ENCODE data around the gene IL18R1.

Gene IL18R1

DNA sequence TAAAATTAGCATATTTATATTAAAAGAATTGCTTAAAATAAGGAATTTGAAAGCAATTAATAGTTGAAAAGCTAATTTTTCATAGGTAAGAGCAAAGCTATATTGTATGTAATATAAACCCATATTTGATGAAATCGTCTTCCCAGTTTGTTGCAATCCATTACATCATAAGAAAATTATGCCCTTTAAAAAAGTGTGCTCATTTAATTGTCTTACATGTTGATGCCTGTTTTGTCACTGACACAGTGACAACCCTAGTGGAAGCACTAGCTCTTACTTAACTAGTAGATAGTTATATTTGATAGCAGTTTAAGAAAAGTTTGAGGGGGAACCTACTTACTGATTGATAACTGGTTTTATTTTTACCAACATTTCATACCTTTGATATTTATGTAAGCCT is 37.3 kb downstream of the IL18R1 start:
- no peak for FAIRE-seq

DNA sequence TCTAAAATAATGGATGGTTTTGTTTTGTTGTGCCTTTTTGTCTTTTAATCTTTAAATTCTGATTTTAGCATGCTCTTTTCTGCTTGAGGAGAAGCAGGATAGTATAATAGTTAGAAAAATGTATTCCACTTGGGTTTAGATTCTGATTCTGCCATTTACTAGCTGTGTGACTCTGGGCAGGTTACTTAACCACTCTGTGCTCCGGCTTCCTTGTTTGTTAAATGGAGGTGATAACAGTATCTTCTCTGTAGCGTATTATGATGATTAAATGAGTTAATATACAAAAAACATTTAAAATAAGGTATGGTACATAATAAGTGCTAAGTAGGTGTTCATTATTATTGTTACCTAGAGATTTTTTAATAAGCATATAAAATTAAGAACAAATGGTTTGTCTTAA is 40.4 kb downstream of the IL18R1 start:
- peak; percentile 15 for FAIRE-seq

DNA sequence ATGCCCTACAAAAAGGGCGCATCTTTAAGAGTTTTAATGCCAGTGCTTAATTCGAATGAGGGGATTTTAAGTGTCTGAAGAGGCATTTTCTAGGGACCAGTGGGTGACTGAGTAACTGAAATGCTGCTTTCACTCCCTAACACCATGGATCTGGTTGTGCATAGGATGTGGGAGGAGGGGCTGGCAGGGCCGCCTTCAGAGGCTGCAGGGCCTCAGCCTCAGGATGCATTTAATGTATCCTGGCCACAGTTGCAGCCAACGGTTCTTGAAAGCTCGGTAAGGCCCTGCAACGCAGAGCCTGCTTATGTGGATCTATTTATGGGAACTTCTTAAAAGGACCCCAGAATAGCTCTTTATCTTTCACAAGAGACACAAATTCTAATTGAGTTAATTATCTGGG is 41.6 kb downstream of the IL18R1 start:
- FAIRE-seq: no peak

DNA sequence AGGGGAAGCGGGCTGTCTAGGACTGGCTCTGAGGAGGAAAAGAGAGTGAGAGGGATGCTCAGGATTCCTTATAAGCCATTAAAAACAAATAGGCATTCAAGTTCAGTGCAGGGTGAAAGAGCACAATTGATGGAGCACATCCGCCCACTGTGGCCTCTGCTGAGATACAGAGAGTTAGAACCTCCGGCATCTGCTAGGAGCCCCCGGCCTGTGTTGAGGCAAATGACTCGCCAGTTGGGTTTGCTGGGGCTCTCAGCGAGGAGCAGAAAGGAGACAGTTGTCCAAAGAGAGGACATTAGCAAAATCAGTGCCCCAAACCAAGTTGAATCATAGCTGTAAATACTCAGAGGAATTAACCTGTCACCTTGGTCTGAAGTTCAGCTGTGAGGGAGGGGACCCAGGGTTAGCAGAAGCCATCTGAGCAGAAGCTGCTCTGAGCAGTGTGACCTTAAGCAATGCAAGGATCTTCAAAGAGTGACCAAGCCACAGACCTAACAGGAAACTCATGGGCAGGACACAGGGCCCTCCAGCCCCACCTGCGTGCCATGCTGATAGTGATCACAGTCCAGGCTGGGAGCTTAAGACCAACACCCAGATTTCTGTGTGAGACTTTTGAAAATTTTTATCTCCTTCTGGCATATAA is 44.0 kb downstream of the IL18R1 start:
- no peak for FAIRE-seq

DNA sequence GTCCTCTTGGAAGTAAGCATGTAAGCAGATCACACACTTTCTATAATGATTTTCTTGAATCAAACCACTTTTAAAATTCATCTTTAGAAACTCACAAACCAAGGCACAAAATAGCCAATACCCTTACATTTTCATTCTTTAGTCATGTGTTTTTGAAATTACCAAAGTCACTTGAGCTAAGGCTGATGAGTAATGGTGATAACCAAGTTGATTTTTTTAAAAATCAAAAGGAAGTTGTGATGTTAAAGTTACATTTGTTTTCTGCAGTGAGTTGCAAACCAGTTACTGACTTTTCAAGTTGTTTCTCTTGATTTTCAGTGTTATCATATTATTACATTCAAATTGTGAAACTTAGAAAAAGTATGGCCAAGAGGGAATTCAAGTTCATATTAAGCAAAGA is 45.9 kb downstream of the IL18R1 start:
- no peak for FAIRE-seq

DNA sequence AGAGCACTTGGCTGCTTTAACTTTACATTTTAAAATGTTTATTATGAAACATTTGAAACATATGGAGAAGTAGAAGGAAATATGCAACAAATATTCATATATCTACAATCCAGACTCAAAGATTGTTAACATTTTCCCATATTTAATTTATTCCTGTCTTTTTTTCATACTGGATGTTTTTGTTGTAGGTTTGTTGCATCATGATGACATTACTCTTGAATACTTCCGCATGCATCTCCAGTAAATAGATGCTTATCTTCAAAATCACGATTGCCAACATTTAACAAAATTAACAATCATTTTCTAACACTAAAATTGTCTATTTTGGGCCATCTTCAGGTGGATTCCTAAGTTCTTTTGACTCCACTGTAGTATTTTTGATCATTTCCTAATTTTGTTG is 46.3 kb downstream of the IL18R1 start:
- FAIRE-seq: no peak

DNA sequence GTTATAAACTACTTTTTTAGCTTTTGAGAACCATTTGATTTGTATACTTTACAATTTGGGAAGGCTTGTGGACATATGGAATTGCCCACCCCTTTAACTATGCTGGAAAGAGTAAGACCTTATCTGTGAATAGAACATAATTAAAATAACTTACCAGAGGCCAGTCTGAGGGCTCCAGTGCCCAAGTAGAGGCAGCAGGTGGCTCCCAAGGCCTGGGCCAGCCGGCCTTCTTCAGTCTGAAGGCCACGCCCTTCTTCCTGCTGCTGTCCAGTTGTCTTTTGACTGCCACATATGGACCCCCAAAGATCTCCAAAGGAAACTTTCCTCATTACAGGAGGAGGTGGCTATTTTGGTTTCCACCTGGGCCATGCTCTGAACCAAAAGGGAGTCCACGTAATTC is 55.4 kb downstream of the IL18R1 start:
- FAIRE-seq: no peak

DNA sequence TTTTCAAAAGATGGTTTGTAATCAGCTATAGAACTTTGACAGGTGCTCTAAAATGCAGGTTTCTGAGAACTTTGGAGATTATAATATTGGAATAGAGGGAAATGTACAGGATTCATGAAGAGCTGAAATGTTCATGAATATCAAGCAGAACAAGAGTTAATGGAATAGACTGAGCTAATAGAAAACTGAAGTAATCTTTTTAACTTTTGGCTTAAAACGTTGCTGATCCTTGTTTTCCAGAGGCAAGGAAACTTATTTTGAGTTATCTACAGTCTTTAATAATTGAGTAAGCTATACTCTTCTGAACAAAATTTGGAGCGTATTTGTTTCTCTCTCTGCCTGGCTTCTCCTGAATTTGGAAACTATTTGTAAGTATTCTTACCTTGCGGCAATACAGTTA is 56.6 kb downstream of the IL18R1 start:
- no peak for FAIRE-seq

DNA sequence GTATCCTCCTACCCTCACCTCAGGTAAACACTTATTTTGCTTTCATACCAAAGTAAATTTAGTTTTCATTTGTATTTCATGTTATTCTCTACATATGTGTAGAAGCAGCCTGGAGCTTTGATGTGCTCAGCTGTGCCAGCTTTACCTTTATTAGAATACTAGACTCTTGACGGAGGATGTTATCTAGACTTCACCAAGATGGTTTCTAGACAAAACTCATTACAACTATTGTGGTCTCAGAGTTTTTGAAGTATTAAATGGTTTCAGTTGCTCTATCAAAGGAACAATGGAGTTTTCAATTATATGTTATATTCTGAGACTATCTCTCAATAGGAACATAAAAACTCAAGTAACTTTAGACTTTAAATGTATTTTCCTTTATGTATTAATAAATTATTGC is 62.4 kb downstream of the IL18R1 start:
- no peak for FAIRE-seq

DNA sequence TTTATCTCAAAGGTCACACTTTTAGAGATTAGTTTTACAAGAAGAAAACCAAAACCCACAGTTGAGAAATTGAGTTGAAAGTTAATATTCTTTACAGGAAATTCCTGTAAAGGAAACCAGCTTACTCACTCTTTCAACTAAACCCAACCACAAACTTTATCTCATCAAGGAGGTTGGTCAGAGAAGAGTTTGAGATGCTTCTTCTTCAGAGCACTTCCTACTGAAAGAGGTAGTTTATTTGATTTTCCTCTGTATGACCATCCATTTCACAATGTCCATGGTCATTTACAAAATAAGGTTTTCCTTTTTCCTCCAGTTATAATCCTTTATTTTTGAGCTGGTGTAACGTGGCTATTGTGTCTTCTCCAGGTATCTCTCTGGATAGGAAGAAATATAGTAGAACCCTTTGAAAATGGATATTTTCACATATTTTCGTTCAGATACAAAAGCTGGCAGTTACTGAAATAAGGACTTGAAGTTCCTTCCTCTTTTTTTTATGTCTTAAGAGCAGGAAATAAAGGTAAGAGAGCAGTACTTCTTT is 62.9 kb downstream of the IL18R1 start:
- FAIRE-seq: no peak

DNA sequence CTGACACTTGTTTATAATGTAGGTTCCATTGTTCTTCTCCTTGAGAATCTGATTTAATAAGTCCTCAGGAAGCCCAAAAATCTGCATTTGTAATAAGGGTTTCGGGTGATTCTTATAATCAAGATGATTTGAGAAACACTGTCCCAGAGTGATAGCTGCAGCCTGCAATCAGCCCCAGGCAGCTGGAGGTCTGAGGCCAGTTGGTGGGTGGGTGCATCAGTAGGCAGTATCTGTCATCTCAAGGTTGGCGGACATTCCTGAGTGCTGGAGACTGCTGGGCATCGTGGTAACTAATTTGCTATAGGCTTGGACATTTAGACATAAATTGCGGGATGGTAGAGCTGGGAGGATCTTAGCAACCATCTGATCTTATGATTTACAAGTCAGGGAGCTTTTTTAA is 64.7 kb downstream of the IL18R1 start:
- no peak for FAIRE-seq

DNA sequence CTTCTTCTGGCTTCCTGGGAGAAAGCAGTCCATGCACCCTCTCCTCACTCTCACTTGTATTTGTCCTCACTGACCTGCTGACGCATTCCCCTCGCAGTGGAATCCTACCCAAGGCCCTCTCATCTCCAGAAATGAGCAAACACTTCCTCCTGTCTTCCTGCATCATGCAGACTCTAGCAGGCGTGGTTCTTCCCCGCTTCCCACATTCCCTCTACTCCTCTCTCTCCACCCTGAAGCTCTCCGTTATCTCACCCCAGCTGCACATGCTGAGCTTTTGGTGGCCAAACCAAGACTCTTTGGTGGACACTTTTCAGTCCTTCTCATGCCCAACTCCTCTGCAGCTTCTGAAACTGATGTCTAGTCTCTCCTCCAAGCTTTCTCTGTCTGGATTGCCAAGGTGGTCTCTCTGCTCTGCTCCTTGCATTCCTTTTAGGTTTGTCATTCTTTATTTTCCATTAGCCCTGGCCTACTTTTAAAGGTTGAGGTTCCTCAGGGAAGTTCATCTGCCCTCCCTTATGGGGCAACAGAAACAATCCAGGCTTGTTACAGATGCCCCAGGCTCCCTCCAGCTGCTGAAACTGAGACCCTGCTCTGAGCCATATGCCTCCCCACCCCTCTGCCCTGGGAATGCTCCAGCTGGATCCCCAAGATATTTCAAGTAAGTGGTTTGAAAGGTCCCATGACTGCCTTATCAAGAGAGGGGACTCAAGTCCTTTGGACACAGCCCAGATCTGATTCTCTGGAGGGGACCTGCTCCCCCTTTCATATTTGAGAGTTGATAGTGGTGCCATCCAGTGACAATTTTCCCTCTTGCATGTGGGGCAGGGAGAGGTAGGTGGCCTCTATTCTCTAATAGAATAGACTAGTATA is 66.5 kb downstream of the IL18R1 start:
- FAIRE-seq: no peak

DNA sequence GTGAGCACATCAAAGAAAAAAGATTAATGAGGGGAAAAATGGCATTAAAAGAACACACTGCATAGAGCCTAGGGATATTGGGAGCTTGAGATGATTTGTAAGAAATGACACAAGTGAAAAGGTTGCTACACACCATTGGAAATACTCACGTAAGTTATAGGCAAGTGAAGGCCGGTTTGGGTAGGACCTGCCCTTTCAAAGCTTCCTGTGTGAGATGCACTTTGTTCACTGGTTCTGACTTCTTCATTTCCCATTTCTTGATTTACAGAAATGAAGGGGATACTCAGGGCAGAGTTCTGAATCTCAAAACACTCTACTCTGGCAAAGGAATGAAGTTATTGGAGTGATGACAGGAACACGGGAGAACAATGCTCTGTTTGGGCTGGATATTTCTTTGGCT is 67.3 kb downstream of the IL18R1 start, which contains the start of gene IL18RAP:
Gene IL18RAP (plus strand): TSS at position 251 of the 400 bp plus-strand sequence. CDS start 118 bp downstream, at position 369.
- no peak for FAIRE-seq

DNA sequence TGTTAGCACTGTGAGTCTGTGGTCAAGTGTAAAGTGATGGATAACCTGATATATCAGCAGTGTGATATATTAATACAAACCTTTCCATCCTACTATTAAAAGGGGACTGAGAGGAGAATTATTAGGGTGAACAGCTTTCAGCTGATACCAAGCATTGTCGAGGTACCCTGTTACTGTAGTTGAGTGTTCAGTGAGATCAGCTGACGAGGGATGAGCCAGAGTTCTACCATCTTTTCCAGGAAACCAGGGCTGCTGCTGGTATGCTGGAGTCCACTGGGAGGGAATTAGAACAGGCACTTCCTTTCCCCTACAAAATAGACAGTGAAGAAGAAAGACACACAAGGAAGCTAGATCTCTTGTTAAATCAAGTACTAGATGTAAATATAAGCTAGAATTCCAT is 67.8 kb downstream of the IL18R1 start:
- no peak for FAIRE-seq

DNA sequence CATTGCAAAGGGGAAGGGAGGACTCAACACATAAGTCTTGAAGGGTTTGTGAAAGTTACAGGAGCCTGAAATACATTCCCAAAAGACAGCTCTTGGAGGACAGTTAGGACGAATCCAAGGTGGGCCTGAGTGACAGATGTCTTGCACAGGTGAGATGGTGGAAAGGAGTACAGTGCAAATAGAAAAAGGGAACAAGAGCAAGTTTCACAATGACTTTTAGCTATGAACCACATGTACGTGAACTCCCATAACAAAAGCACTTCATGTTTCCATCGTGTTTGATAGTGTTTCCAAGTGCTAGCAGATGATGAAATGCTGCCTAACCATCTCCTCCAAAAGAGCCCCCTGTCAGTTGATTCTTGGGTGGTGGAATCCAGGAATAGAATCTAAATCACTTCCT is 69.2 kb downstream of the IL18R1 start:
- no peak for FAIRE-seq

DNA sequence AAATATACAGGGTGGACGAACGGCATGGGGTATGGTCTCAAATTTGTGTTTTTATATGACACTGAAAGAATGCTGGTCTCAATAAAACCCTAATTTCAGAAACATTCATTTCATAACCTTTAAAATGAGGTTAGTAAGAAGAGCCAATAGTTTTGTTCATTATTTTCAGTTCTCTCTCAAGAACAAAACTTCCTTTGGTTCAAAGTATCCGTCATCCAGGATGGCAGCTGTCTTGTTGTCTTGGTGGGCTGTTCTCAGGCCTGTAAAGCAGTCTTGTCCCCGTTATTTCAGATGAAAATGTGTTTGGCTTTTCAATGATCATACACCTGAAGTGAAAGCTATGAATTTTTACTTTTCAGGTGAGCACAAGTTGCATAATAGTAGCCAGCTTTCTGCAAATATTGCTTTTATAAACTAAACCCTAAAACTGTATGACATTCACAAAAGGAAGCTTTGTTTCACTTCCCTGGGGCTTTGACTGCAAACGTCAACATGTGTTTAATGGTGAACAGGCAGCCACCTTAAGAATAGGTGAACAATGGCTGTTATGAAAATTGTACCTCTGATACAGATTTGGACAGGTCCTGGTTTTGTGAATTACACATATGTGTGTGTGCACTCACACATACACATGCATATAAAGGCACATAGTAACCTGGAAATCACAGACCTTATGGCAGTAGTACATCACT is 70.0 kb downstream of the IL18R1 start:
- FAIRE-seq: no peak

DNA sequence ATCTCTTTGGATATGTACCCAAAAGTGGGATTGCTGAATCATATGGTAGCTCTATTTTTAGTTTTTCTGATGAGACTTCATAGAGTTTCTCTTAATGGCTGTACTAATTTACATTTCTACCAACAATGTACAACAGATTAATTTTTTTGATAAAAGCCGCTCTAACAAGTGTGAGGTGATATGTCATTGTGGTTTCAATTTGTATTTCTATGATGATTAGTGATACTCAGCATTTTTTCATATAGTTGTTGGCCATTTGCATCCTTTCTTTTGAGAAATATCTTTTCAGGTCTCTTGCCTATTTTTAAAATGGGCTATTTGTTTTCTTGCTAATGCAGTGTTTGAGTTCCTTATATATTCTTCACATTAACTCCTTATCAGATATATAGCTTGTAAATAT is 71.7 kb downstream of the IL18R1 start:
- FAIRE-seq: no peak

DNA sequence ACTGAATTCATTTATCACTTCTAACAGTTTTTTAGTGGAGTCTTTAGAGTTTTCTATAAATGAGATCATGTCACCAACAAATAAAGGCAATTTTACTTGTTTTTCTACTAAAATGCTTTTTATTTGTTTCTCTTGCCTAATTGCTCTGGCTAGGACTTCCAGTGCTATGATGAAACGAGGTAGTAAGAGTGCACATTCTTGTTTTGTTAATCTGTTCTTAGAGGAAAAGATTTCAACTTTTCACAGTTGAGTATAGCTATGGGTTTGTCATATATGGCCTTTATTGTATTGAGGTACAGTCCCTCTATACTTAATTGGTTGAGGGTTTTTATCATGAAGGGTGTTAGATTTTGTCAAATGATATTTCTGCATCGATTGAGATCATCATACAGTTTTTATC is 73.0 kb downstream of the IL18R1 start:
- FAIRE-seq: no peak

DNA sequence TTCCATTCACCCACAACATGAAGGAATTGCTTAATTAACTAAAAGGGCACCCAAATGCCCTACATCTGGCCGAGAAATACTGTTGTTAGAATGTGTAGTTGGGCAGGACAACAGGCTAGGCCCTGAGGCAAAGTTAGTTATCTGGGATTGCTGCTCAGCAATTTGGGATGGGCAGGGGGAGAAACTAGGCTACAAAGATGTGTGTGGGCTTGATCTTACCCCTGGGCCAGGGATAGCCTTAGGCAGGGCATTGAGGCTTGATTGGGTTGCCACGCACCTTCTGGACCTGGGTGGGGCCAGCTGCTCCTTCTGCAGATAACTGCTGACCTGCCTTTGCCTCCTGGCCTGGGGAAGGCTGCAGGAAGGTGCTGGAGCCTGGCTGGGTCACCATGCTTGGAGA is 76.8 kb downstream of the IL18R1 start:
- no peak for FAIRE-seq

DNA sequence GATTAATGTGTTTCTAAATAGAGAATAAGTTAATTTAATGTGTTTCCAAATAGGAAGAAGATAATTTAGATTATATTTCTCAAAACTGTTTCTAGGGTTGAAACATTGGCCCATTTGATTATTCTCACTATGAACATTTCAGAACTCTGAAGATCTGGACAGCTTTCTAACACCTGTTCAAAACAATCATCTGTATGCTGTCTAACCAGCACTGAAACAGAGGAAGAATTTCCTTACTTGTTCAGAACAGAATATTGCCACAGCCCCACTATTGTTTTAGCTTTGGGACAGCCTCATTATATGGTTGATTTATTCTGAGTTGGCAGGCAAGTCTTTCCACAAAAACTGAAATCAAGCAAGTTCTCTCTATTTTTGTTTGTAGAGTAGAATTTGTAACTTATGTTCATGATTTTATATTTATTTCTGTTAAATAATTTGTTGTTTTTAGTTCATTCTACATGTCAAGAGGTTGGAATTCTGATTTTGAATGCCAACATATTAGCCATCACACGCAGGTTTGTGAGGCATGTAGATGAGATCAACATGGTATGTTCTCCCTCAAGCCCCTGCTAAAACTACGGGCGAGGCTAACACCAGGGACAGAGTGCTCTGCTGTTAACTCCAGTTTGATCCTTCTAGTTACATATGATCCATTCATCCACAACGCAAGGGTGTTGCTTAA is 78.5 kb downstream of the IL18R1 start:
- FAIRE-seq: no peak

DNA sequence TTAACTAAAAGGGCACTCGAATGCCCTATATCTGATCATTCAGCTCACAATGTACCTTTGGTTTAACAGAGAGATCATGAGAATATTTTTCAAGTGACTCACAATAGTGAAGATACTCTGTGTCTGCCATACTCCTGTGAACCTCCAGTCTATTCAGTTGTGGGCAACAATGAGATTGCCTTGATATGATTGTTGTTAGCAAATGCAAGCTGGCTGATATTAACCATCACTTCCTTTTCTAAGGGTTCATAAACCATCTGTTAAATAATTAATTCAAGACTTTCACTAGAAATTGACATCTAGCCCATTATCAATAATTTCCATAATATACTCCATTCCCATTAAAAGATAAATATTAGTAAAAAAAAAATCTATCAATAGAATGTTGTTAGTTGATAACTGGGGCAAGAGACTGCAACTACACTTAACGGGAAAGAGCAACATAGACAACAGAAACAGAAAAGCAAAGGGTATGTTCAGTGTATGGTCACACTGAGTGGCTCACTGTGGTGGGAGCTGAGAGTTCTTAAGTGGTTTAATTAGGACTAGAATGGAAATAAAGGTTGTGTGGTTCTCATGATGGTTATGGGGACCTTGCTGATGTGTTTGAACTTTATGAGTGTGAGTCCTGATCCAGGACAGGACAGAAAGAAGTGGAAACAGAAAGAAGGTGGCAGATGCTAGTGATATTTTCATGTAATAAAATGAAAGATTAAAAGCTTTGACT is 79.2 kb downstream of the IL18R1 start:
- FAIRE-seq: no peak

DNA sequence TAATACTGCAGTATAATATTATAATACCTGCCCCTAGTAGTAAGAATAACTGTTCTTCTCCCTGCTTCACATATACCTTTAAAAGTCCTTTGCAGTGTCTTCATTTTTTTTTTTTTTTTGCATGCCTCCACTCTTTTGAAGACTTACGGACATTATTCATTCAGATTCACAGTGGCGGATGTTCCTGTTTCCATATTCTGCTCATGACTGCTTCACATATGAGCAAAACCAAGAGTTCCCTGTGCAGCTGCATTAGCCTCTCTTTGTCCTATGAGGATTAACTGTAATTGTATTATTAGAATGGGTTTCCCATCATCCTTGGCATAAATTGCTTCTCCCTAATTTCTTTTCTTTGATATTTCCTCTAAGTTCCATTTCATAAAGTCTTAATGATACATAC is 80.1 kb downstream of the IL18R1 start:
- FAIRE-seq: no peak
